Endothelial cell of coronary artery (primary cell): Measurements from ENCODE around the gene COBL. TPM values are rescaled to one million over a fixed set of nuclear protein-coding genes. Genes with fewer than 3 reads are reported as not detected.

ENCODE experiments used
- total RNA-seq: library from RNA; depleted of rRNA; stranded (reverse); fragments of >200 nt; gene quantifications from 2 replicates; pipeline ENCODE4 v1.2.3, GENCODE V29; 2014

Gene COBL
- total RNA-seq, result under 0.01 TPM in 1 of 2 replicates, not detected in the other

DNA sequence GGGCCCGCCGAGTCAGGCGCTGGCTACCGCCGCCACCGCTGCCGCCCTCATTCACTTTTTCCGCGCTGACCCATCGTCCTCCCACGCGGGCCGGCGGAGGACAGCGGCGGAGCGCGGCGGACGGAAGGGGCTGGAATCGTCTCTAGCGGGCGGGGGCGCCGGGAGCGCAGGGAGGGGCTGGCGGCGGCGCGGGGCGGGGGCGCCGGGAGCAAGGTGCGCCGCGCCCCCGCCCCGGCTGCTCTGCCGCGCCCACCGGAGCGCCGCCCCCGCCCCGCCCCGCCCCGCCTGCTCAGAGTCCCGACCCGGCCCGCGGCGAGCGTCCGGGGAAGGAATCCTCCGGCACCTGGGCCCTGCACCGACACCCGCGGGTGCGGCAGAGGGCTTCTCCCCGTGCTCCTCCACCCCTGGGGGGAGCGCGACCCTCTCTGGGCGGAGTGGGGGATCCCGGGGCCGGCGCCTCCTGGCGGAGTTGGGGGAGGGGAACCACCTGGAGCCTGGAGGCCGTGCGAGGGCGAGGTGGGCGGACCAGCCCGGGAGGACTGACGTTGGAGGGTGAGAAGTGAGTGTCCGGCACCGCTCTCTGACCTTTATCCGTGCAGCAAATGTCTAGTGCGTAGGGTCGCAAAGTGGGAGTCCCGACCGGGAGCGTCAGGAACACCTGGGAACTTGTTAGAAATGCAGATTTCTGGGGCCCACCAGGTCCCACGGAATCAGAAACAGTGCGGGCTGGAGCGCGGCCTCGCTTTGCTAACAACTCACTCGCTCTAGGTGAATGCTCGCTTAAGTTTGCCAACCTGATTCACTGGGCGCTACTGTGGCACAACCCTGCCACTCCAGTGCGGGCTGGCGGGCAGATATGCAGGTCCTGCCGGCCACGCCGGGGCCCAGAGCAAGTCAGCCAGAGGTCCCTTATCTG, at the start of gene COBL:
TSS of gene COBL (minus strand) at position 144 of the 916 bp plus-strand sequence. CDS start 176 bp downstream, outside the sequence.

